ENCODE measurements around the gene PPP1R1C. TPM values are rescaled to one million over a fixed set of nuclear protein-coding genes. Genes with fewer than 3 reads are reported as not detected.

PPP1R1C gene
- total RNA-seq, 1 donor from 2014 or later, result 0.13 TPM

DNA sequence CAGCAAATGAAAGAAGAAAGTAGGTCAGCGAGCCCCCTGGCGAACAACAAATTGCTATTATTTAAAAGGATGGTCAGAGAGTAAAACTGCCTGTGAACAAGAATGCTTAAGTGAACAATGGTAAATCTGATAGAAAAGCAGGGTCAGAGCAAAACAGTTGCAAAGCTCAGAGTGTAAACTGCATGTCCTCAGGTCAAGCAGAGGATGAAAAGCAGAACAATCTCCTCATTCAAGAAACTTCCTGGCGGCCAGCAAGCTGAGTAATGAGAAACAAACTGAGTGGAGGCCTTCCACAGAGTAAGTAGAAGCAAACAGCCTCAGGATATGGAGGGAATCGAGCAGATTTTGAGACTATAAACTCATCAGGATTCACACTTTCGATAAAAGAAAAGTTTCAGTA lies 117.9 kb downstream of the PPP1R1C start:
- DNase-seq (ENCODE audit: low read depth in 2 of 2), result no peak

DNA sequence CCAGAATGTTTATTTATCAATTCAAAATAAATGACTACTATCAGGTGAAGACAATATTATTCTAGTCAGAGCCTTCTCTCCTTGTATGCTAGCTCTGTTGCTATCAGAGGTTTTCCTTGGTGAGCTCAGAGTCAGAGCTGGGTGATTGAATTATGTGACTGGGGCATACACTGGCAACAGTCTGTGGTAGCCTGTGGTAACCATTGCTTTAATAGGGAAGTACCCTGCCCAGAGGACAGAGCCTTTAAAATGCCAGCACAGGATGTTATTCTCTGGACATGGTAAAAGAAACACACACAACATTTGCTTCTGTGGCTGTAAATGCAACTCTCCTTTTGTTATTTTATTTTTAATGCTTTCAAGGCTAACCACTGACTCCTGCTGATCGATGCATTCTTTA lies 124.7 kb downstream of the PPP1R1C start:
- no peak for DNase-seq (ENCODE audit: low read depth in 2 of 2)

DNA sequence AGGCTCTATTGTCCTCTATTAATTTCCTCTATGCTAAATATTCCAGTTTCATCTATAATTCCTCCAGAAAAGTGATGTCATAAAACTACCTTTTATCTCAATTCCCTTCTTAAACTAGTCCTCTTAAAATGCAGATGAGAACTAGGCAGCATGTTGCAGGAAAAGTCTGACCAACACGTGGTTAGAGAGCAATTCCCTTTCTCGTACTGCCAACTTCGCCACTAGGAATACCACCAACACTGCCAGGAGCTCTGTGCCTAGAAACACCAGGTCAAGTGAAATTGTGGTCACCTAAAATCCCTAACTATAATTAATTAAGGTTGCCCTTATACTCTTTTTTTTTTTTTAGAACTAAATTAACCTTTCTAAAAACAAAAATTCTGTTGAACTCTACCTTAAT lies 127.7 kb downstream of the PPP1R1C start:
- DNase-seq (ENCODE audit: low read depth in 2 of 2), result no peak

DNA sequence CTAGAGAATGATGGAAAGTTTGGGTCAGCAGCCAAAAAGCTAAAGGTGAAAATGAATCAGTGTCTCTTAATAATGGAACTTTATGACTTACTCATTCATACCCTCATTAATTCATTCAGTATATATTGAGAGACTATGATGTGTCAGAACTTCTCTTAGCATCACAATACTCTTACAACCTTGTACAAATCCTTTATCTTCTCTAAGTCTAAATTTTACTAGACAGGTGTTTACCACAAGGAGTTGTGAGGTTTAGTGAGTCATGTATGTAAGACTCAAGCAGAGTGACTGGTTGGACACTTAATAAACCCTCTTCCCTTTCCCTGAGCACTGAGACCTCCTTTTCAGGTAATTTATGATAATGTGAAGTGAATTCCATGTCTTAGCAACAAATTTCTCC lies 129.6 kb downstream of the PPP1R1C start:
- no peak for DNase-seq (ENCODE audit: low read depth in 2 of 2)

DNA sequence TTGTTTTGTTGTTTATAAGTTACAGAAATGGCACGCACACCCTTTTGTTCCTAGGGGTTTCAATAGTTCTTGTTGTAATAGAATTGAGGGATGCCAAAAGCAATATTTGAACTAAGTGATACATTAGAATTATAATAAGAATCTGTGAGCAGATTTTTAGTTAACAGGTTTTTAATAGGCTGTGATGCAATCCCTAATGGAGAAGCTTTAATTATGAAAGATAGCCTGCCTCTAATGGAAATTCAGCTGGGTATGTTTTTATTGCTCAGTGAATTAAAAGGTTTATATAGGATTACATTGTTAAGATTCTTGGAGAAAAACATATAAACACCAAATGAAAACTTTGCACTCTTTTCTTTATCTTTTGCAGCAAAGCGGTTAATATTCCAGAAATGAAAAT lies 131.1 kb downstream of the PPP1R1C start:
- DNase-seq (ENCODE audit: low read depth in 2 of 2), result no peak

DNA sequence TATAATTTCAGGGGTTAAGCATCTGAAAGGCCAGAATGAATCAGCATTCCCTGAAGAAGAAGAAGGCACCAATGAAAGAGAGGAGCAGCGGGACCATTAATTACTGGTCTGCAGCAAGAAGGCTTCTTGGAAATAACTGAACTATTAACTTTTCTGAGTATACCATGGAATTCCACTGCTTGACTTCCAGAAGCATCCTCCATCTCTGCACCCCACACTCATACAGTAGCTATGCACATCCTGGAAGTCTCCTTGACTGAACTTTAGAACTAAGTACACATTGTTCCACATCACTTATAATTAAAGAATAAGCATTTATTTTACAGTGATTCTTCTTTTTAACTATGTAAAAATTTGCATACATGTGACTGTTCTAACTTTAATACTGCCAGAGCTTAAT lies 131.5 kb downstream of the PPP1R1C start:
- no peak for DNase-seq (ENCODE audit: low read depth in 2 of 2)

DNA sequence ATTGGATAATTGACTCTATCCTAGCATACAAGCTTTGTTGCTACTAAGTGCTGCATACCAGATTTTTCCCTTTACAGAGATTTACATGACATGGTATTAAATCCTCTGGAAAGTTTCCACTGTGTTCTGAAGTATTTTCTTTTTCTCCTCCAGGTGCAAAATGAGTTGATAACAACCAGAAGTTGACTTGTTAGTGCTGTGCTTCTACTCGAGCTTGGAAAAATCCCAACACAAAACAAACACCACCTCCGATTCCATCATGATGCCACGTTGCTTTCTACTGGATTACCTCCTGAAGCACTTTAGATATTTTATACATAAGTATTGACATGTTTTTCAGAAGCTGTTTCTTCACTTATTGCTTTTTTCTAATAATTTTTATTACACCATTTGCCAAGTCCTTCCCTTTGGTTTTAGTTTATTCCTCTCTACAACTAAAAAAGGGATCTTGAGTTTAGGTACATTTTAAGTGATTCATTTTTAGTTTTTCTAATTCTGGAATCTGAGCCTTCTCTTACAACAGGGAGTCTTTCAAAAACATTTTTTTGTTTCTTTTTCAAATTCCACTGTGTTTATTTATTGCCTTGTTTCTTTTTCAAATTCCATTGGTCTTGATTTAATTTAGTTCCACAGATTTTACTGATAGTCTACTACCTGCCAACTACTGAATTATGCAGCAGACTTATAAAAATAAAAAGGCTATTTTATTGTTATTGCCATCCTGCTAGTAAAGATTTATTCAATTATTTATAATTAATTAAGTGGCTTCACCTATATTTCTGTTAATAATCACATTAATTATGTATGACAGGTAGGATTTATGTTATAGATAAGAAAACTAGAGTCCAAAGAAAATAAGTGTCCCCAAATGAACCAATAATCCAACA lies 143.4 kb downstream of the PPP1R1C start:
- DNase-seq (ENCODE audit: low read depth in 2 of 2), result no peak

DNA sequence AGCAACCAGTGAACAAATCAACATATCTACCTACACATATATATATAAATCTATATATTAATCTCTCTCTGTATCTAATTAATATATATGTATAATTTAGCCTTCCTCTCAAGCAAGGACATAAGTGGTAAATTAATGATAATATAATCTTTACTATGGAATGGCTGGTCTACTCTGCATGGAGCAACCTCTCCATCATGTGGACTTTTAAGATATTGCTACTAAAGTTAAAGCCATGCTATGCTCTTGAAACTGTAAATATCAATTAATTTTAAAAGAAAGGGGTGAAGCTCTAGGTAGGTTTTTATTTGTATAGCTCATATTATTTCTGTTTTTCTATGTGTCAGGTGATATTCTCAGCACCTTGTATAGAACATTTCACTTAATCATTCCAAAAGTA lies 147.0 kb downstream of the PPP1R1C start:
- peak in 1 of 2 donors; percentile 40 for DNase-seq (ENCODE audit: low read depth in 2 of 2)

DNA sequence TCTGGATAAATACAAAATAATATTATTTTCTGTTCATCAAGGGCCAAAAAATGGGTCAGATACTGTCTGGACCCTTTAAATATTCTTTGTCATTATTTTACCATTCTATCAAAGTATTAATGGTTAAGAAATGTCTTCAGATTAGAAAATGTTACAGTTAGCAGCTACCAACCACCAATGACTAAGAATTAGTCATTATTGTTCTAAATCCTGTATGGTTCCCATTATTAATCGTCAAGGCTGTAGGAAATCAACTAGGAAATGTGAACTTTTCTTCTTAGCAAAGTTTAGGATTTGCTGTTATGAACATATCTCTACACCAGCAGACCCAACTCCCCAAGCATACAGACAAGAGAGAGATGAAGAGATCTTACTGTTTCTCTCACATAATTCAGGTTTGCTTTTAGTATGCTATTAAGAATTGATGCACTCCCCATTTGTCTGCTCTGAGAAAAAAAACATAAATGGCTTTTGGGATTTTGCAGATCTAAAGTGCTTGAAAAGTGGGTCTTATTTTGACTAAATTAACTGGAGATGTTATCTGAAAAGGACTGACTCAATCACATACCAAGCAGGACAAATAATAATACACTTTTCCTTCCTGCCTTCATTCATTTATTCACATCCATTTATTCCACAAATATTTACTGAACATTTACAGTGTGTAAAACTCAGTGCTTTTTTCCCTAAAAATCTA lies 147.7 kb downstream of the PPP1R1C start:
- peak in 1 of 2 donors; percentile 40 for DNase-seq (ENCODE audit: low read depth in 2 of 2)

DNA sequence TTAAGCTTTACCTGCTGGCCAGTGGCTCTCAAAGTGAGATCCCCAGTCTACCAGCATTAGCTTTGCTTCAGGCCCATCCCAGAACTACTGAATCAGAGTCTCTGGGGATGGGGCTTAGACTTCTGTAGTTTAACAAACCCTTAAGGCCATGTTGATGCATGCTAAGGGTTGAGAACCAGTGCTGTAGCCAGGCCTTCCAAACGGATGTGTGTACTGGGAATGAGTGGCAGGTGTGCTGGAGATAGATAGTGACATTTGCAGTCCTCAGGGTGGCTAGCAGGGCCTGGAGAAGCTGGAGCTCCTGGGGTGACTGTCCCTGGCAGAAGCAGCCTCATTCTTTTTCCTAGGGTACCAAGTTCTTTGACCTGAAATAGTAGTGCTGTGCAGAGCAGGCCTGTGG lies 148.5 kb downstream of the PPP1R1C start:
- DNase-seq (ENCODE audit: low read depth in 2 of 2), result no peak

DNA sequence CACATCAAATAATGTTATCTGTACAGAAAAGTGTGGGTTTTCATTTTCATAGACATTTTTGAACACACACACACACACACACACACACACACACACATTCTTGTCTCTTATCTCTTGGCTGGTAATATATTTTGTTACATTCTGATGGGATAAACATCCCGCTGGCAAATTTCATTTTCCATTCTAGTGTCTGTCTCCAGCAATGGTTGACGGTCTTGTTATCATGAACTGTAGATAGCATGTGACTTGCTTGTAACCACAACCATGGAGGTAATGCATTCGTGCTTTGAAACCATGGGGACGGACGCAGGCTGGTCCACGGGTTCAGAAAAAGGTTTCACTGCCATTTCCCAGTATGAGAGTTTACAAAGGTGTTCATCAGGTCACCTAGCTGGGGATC lies 156.4 kb downstream of the PPP1R1C start:
- no peak for DNase-seq (ENCODE audit: low read depth in 2 of 2)

DNA sequence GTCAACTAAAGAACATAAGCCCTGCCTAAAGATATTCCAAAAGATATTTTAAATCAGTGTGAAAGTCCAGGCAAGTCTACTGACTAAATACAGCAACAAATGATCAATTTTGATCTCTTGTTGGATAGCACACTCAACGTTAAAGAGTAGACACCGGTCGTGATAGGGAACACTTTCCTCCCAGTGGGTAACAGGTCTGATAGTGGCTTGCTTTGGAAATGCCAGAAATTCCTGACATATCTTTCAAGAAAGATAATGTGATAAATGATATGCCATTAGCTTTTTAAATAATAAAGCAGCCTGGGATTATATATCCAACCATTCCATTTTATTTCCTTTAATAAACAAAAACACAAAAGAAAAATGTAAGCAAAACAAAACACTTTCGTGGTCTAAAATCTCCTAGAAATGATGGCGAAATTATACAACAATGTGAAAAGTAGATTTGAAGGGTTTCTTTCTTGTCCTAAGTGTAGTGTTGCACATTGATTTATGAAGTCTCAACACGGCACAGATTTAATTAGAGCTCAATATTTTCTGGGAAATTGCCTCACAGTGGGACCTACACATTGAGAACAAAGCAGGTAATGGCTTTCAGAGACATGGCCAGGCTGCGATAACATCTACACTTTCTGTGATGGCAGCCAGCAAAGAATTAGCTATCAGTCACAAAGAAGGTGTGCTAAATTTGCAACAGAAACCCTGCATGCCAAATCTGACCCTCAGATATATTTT lies 158.6 kb downstream of the PPP1R1C start:
- DNase-seq (ENCODE audit: low read depth in 2 of 2), result peak in 1 of 2 donors; percentile 30

DNA sequence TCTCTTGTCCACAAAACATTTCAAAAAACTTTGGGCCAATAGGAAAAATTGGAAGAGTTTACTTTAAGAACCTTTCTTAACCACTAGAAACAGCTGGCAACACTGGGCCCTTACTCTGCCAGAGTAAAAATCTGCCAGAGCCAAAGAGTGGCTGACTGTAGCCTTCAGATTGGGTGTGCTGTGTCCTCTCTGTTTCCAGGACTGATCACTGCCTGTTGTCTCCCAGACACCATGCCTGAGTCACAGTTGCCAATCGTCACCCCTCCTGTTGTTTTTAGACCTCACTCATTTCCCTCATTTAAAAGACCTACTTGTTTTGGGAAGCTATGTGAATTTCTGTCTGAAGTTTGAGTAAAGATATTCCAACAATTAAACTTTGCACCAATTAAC lies 159.1 kb downstream of the PPP1R1C start:
- DNase-seq (ENCODE audit: low read depth in 2 of 2), result peak; percentile 38 to 82

DNA sequence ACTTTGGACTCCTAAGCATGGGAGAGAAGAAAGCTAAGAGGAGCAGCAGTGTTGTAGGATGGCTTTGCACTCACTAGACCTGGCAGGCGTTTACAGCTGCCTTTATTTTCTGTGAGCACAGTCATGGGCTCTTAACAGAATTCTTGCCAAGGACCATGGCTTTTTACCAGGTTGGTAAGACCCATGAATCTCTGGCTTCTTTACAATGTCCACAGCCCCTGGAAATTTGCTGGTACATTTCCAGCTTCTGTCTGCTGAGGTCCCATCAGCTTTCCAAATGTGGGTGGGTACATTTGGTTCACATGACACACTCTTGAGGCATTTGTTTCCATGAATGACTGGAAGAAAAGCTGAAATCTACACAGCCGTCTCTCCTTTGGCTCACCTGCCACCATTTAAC lies 162.7 kb downstream of the PPP1R1C start:
- DNase-seq (ENCODE audit: low read depth in 2 of 2), result no peak

DNA sequence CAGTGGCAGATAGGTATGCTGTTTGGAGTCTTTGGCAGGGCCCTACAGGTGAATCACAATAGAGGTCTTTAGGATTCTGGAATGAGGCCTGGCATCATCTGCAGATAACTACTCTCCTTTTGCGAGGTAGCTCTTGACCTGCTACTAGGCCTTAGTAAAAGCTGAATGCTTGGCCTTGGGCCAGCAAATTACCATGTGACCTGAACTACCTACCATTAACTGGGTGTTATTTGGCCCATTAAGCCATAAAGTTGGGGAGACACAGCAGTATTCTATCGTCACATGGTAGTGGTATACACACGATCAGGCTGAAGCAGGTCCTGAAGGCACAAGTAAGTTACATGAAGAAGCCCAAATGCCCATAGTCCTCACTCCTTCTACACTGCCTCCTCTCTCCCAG lies 178.2 kb downstream of the PPP1R1C start:
- no peak for DNase-seq (ENCODE audit: low read depth in 2 of 2)

DNA sequence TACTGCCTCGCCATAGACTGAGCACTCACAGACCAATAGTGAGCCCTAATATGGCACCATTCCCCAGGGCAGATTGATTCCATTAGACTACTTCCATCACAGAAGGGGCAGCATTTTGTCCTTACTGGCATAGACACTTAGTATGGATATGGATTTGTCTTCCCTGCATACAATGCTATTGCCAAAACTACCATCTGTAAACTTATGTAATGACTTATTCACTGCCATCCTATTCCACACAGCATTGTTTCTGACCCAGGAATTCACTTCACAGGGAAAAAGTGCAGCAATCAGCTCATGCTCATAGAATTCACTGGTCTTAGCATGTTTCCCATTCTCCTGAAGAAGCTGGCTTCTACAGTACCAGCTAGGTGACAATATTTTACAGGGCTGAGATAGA lies 179.0 kb downstream of the PPP1R1C start:
- no peak for DNase-seq (ENCODE audit: low read depth in 2 of 2)

DNA sequence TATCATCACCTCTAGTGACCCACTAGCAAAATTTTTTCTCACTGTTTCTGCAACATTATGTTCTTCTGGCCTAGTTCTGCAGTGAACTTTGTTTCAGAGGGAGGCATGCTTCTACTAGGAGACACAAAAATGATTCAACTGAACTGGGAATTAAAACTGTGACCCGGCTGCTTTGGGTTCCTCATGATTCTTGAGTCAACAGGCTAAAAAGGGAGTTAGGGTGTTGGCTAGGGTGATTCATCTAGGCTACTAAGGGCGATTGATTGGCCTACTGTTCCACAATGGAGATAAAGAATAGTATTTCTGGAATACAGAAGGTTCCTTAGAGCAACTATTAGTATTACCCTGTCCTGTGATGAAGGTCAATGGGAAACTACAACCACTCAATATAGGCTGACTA lies 179.5 kb downstream of the PPP1R1C start:
- no peak for DNase-seq (ENCODE audit: low read depth in 2 of 2)

DNA sequence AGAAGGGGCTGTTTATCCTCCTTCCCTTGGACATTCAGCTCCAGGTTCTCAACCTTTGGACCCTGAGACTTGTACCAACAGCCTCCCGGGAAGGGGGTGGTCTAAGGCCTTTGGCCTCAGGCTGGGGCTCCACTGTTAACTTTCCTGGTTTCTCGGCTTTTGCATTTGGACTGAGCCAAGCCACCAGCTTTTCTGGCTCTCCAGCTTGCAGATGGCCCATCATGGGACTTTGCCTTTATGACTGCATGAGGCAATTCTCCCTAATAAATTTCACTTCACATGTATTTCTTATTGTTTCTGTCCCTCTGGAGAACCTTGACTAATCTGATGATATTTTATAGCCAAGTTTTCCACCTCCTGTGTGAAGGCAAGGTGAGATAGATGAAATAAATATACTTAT lies 180.8 kb downstream of the PPP1R1C start:
- no peak for DNase-seq (ENCODE audit: low read depth in 2 of 2)

DNA sequence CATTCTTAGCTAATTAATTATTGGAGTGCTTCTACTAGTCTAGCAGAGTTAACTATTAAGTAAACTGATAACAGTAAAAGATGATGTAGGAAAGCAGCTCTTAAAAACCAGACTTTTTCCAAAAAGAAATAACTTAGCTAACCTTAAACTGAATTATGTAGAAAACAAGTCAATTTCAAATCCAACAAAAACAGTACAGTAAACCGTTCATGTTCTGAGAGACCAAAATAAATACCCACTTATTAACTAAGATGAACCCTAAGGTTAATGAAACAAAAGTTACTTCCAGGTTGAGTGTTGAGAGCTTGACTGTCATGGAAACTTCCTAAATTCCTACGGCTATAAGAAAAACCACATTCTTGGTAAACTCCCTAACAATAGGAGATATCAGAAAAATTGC lies 181.2 kb downstream of the PPP1R1C start:
- DNase-seq (ENCODE audit: low read depth in 2 of 2), result no peak
